HG02884 (cell line): ENCODE measurements around the gene DLG2.
"Not testable (repeated sequence)": the region's sequence is repeated elsewhere in the genome, so short reads cannot be mapped to it uniquely, and the experiment has no call there.

Experiments used
- ATAC-seq: cut with Tn5 transposase; IDR thresholded peaks from one replicate; pipeline ENCODE4 v1.9.1; 2021; ENCODE audit warnings: mild to moderate bottlenecking, moderate library complexity; ENCODE audit not compliant: unreplicated experiment

DLG2 gene

GRCh38 chr11:83424376-83425136 lies 2202.6 kb downstream of the DLG2 start:
- ATAC-seq, result no peak

GRCh38 chr11:83422641-83423040 lies 2204.5 kb downstream of the DLG2 start:
- not testable (repeated sequence) for ATAC-seq

- no peak for ATAC-seq
Observed at GRCh38 chr11:83410605-83411565, 2216.3 kb downstream of the DLG2 start.

GRCh38 chr11:83409891-83410290 lies 2217.3 kb downstream of the DLG2 start:
- no peak for ATAC-seq

- ATAC-seq, result no peak
Observed at GRCh38 chr11:83409476-83409875, 2217.7 kb downstream of the DLG2 start.

GRCh38 chr11:83408946-83409345 lies 2218.2 kb downstream of the DLG2 start:
- ATAC-seq, result no peak
